Loucy (cell line): Measurements from ENCODE around the gene PRSS50.

Experiments
- H2AFZ ChIP-seq: fragments of 200-600 bp; sonication (generic); 2 replicates; pipeline ENCODE4 v1.6.0; 2016; ENCODE audit warnings: antibody characterized with exemption, mild to moderate bottlenecking, low read length, moderate library complexity
- H3F3A ChIP-seq: fragments of 200-600 bp; 2 replicates; pipeline ENCODE4 v1.6.0; 2016; ENCODE audit warnings: antibody characterized with exemption, low read depth, mild to moderate bottlenecking
- H3K27me3 ChIP-seq: fragments of 200-600 bp; sonication (generic); 2 replicates; pipeline ENCODE4 v1.6.1; 2014; ENCODE audit warnings: low read length, mild to moderate bottlenecking; ENCODE audit not compliant: insufficient read depth, poor library complexity, severe bottlenecking
- H3K36me3 ChIP-seq: fragments of 200-600 bp; sonication (generic); 2 replicates; pipeline ENCODE4 v1.6.1; 2016; ENCODE audit warnings: low read length; ENCODE audit not compliant: insufficient read depth
- H3K4me1 ChIP-seq: fragments of 200-600 bp; sonication (generic); 2 replicates; pipeline ENCODE4 v1.5.1; 2014; ENCODE audit warnings: low read length, mild to moderate bottlenecking; ENCODE audit not compliant: insufficient read depth, poor library complexity, severe bottlenecking
- H3K4me2 ChIP-seq: fragments of 200-600 bp; sonication (generic); 2 replicates; pipeline ENCODE4 v1.6.0; 2014; ENCODE audit warnings: antibody characterized with exemption, low read length, low read depth, mild to moderate bottlenecking; ENCODE audit not compliant: poor library complexity, severe bottlenecking
- H3K4me3 ChIP-seq: fragments of 200-600 bp; sonication (generic); 2 replicates; pipeline ENCODE4 v1.5.1; 2014; ENCODE audit warnings: low read length, mild to moderate bottlenecking, mixed read lengths; ENCODE audit not compliant: poor library complexity, severe bottlenecking
- H3K79me2 ChIP-seq: fragments of 200-600 bp; sonication (generic); 2 replicates; pipeline ENCODE4 v1.6.1; 2014; ENCODE audit warnings: low read length; ENCODE audit not compliant: insufficient read depth
- H3K9ac ChIP-seq: fragments of 200-600 bp; sonication (generic); 2 replicates; pipeline ENCODE4 v1.6.0; 2014; ENCODE audit warnings: mild to moderate bottlenecking, low read depth, low read length, moderate library complexity; ENCODE audit not compliant: poor library complexity, severe bottlenecking
- H3K9me2 ChIP-seq: fragments of 200-600 bp; sonication (generic); replicated peaks from 2 replicates; pipeline ENCODE4 v1.6.1; 2016; ENCODE audit warnings: low read depth, low read length, mixed read lengths
- H3K9me3 ChIP-seq: fragments of 200-600 bp; sonication (generic); 2 replicates; pipeline ENCODE4 v1.6.1; 2014; ENCODE audit warnings: mild to moderate bottlenecking, antibody characterized with exemption, low read length, low read depth; ENCODE audit not compliant: insufficient read depth
- H4K20me1 ChIP-seq: fragments of 200-600 bp; sonication (generic); 2 replicates; pipeline ENCODE4 v1.6.0; 2014; ENCODE audit warnings: antibody characterized with exemption, low read length, mild to moderate bottlenecking; ENCODE audit not compliant: insufficient read depth, poor library complexity, severe bottlenecking
- EZH2phosphoT487 ChIP-seq: fragments of 200-600 bp; IDR thresholded peaks from 2 replicates; pipeline ENCODE4 v1.6.1; 2018; ENCODE audit warnings: antibody characterized with exemption, mild to moderate bottlenecking, moderate library complexity, borderline replicate concordance
- TF ChIP-seq, protein P1 (sequence below): fragments of 200-600 bp; sonication (generic); conservative IDR thresholded peaks from 2 replicates; pipeline ENCODE4 v1.5.1; 2014; ENCODE audit warnings: mild to moderate bottlenecking, antibody characterized with exemption, low read length

Gene PRSS50

DNA sequence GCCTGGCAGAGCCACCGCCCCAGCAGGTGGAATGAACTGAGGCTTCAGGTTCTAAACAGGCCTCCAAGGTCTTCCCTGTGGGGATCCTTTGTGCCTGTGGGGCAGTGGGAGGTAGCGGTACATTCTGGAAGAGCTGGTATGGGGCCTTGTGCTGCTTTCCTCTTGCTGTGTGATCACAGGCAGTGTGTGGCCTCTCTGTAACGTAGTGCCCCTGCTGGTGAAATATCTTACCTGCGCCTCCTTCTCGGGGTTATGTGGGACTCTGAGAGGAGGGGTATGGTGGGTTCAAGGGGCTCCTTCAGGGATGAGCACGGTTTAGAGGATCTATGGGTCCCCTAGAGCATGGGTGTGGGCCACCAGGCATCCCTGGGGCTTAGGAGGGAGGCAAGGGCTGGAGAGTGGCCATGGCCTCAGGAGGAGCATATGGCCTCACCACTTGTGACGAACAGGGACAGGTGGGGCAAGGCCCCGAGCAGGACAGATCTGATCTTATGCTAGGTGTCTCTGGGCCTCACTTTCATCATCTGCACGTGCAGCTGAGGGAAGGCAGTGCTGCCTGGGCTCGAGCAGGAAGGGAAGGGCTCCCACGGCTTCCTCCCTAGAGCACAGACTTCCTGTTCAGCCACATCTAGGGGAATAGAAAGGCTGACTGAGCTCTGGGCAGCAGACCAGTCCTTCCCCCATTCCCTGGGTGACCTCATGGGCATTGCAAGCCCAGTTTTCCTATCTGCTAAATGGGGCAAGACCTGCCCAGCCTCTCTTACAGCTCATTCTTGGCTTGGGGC, 22.3 kb downstream of the PRSS50 start:
- peak overlapping the region; percentile 65 for H3K9ac ChIP-seq
- peak overlapping the region; percentile 49; the same call in 1 of the 2 replicates for H2AFZ ChIP-seq

DNA sequence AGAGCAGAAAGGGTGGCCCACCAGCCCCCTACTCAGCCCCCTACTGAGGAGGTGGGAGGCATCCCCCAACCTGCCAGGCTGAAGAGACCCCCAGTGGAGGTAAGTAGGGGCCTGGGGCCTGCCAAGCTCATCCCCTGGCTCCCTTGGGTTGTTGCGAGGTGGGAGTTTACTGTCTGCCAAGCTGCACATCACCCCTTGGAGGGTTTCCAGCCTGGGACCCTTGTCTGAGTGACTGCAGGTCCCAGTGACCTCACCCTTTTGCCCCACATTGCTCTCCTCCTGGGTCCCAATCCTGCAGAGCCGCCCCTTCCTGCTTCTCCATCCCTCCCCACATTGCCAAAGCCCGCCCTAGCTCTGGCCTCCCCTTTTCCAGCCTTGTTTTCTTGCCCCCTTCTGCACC, 23.1 kb downstream of the PRSS50 start:
- Histone ChIP-seq H3K4me1 (peaks cover 39% of the 10 kb centered on the region), H3K9me3 (no peaks in the 10 kb centered on the region), H3K36me3 (no peaks in the 10 kb centered on the region), H4K20me1 (no peaks in the 10 kb centered on the region), H2AFZ (no peak overlapping the region), H3K79me2 (no peaks in the 10 kb centered on the region), H3K4me2 (peak overlapping the region; percentile 40), H3K9me2 (no peaks in the 10 kb centered on the region), H3K4me3 (no peak overlapping the region), H3K27me3 (no peaks in the 10 kb centered on the region), H3F3A (no peaks in the 10 kb centered on the region), H3K9ac (peak overlapping the region; percentile 65)
- TF ChIP-seq, protein P1, sequence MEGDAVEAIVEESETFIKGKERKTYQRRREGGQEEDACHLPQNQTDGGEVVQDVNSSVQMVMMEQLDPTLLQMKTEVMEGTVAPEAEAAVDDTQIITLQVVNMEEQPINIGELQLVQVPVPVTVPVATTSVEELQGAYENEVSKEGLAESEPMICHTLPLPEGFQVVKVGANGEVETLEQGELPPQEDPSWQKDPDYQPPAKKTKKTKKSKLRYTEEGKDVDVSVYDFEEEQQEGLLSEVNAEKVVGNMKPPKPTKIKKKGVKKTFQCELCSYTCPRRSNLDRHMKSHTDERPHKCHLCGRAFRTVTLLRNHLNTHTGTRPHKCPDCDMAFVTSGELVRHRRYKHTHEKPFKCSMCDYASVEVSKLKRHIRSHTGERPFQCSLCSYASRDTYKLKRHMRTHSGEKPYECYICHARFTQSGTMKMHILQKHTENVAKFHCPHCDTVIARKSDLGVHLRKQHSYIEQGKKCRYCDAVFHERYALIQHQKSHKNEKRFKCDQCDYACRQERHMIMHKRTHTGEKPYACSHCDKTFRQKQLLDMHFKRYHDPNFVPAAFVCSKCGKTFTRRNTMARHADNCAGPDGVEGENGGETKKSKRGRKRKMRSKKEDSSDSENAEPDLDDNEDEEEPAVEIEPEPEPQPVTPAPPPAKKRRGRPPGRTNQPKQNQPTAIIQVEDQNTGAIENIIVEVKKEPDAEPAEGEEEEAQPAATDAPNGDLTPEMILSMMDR: no peak
- no peak for TF ChIP-seq EZH2phosphoT487

More for the DNA sequence above, 22.3 kb downstream of the PRSS50 start:
- Histone ChIP-seq H3K4me3 (peak overlapping the region; percentile 9), H3K4me1 (peaks cover 39% of the 10 kb centered on the region), H3K36me3 (no peaks in the 10 kb centered on the region), H3K27me3 (no peaks in the 10 kb centered on the region), H3K9me2 (no peaks in the 10 kb centered on the region), H3K79me2 (no peaks in the 10 kb centered on the region), H3K4me2 (peak overlapping the region; percentile 40), H3F3A (no peaks in the 10 kb centered on the region), H4K20me1 (no peaks in the 10 kb centered on the region), H3K9me3 (no peaks in the 10 kb centered on the region)
- TF ChIP-seq EZH2phosphoT487: no peak
- TF ChIP-seq, protein P1: peak; percentile 72

DNA sequence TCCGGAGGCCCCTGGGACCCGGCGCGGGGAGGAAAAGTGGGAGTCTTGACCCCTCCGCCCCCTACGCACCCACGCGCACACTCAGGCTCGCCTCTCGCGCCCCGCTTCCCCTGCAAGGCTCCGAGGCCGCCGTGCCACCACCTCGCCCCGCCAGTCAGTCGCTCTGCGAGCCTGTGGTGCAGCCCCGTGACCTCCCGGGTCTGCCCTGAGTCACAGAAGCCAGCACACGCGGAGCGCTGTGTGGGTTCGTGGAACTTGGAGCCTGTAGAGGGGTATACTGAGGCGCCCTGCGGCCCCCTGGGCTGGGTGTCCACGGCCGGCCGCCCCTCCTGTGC, 23.8 kb downstream of the PRSS50 start:
- H3K9me2 ChIP-seq: no peaks in the 10 kb centered on the region
- no peak overlapping the region for H2AFZ ChIP-seq
- no peaks in the 10 kb centered on the region for H3K79me2 ChIP-seq
- H3K4me1 ChIP-seq: peaks cover 39% of the 10 kb centered on the region
- no peak for TF ChIP-seq EZH2phosphoT487
- TF ChIP-seq, protein P1: no peak
- H3K36me3 ChIP-seq: no peaks in the 10 kb centered on the region
- H3K4me3 ChIP-seq: no peak overlapping the region
- H3K4me2 ChIP-seq: no peak overlapping the region
- no peaks in the 10 kb centered on the region for H4K20me1 ChIP-seq
- H3K27me3 ChIP-seq: no peaks in the 10 kb centered on the region
- no peaks in the 10 kb centered on the region for H3F3A ChIP-seq
- peak overlapping the region; percentile 65 for H3K9ac ChIP-seq
- H3K9me3 ChIP-seq: no peaks in the 10 kb centered on the region
